ENCODE measurements around the gene TACO1.

The TACO1 gene

DNA sequence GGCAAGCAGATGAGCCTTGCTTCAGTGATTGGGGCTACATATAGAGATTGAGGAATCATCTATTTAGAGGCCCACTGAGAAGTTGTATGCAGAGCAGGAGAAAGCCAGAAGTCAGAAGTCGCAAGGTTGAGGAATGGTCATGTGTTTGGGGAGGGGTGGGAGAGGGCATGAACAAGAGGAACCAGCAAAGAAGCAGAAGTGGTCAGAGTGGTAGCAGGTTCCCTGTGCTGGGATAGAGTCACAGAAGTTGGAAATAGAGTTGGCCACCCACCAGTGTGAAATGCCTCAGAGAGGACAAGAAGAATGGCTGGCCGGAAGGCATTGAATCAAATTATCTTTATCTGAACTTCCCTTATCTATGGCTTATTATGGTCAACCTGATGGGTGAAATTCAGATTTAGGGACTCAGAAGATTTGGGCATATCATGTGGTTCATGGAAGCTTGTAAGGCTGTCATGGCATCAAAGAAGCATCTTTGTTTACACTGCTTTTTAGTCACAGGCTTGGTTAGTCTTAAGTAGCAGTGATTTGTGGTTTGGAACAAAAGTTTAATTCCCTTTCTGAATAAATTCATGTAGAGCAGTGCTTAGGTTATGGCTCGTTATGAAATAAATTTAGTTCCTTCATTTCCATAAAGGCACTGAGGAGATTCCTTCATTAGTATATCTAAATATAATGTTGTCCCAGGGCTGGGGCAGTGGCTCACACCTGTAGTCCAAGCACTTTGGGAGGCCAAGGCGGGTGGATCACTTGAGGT lies 41.2 kb downstream of the TACO1 start:
- DNase-seq: no peak

DNA sequence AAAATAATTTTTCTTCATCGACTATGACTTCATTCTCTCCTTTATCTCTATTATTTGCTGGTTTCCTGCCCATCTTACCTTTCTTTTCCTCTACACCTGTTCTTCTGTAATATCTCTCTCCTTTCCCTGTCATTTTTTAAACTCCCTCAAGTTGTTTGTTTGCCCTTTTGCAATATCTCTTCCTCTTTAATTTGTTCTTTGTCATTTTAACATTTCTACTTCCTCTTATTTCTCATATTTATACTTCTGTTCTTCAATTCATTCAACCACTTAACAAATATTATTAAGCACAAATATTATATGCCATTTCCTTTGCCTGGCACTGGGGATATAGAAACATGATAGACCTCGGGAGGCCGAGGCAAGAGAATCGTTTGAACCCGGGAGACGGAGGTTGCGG lies 44.2 kb downstream of the TACO1 start:
- no peak for DNase-seq

GRCh38 chr17:63645775-63646487 lies 45.2 kb downstream of the TACO1 start:
- DNase-seq: no peak

GRCh38 chr17:63646488-63646806 lies 45.8 kb downstream of the TACO1 start:
- no peak for DNase-seq

GRCh38 chr17:63647065-63647725 lies 46.5 kb downstream of the TACO1 start:
- DNase-seq: no peak

- no peak for DNase-seq
Observed at GRCh38 chr17:63647936-63648335, 47.2 kb downstream of the TACO1 start.

GRCh38 chr17:63649813-63650212 lies 49.1 kb downstream of the TACO1 start:
- no peak for DNase-seq

DNA sequence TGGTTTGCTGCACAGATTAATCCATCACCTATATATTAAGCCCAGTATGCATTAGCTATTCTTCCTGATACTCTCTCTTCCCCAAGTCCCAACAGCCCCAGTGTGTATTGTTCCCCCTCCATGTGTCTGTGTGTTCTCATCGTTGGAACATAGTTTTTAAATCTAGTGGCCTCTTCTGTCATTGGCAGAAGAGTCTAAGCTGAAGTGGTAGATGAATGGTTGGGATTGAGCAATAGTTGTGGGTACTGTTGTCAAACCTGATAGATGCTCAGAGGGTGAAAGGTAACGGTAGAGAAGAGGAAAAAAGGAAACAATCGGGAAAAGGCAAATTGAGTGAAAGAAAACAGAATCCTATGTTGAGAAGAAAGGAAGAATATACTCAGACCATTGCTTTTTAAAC lies 51.4 kb downstream of the TACO1 start:
- DNase-seq: no peak

GRCh38 chr17:63653050-63653449 lies 52.4 kb downstream of the TACO1 start:
- DNase-seq: no peak

DNA sequence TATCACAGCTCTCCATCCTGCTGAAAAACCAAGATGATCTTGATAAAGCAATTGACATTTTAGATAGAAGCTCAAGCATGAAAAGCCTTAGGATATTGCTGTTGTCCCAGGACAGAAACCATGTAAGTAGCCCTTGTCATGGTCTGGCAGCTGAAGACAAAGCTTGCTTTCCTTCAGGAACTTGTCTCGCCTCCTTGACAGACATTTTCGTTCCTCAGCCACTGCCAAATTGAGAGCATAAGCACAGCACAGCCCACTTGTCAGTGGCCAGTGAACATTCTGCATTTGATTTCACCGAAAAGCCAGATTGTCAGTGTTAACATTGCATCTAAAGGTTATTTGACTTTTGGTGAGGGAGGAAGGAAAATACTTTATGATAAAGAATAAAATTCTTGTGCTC lies 57.1 kb downstream of the TACO1 start:
- DNase-seq: no peak

All from hematopoietic multipotent progenitor cell treated with erythropoietin and hydrocortisone succinate and interleukin-3 and kit ligand, for 8 days (in vitro differentiated cells).